GM12873 (cell line): ENCODE results near the gene LTBP2.

Source experiments
- CTCF ChIP-seq: IDR thresholded peaks from 2 replicates; pipeline ENCODE4 v1.5.1; 2012; ENCODE audit warnings: low read depth, mild to moderate bottlenecking, moderate library complexity, low read length, control low read depth; ENCODE audit not compliant: insufficient read depth; ENCODE audit errors: missing control alignments

Gene LTBP2

GRCh38 chr14:74622257-74622656, 10.2 kb upstream of the LTBP2 start:
- TF ChIP-seq CTCF: no peak

GRCh38 chr14:74621556-74621955, 9.5 kb upstream of the LTBP2 start:
- no peak for TF ChIP-seq CTCF

- TF ChIP-seq CTCF: no peak
These were observed 8.9 kb upstream of the LTBP2 start for GRCh38 chr14:74620923-74621322.

GRCh38 chr14:74620497-74620921, 8.5 kb upstream of the LTBP2 start:
- no peak for TF ChIP-seq CTCF

GRCh38 chr14:74619672-74620131, 7.7 kb upstream of the LTBP2 start:
- TF ChIP-seq CTCF: no peak

- TF ChIP-seq CTCF: no peak
These were observed 6.3 kb upstream of the LTBP2 start for GRCh38 chr14:74618078-74618952.

- TF ChIP-seq CTCF: no peak
These were observed 5.1 kb upstream of the LTBP2 start for GRCh38 chr14:74616996-74617700.
